OCI-M2 (cell line): ENCODE results near the gene CBX3.
"Not testable (repeated sequence)": the region's sequence is repeated elsewhere in the genome, so short reads cannot be mapped to it uniquely, and the experiment has no call there.

Experiments
- DNase-seq: peaks from one replicate; lab custom pipeline; 2025; ENCODE audit not compliant: unreplicated experiment; lab: John Stamatoyannopoulos, UW

The CBX3 gene

DNA sequence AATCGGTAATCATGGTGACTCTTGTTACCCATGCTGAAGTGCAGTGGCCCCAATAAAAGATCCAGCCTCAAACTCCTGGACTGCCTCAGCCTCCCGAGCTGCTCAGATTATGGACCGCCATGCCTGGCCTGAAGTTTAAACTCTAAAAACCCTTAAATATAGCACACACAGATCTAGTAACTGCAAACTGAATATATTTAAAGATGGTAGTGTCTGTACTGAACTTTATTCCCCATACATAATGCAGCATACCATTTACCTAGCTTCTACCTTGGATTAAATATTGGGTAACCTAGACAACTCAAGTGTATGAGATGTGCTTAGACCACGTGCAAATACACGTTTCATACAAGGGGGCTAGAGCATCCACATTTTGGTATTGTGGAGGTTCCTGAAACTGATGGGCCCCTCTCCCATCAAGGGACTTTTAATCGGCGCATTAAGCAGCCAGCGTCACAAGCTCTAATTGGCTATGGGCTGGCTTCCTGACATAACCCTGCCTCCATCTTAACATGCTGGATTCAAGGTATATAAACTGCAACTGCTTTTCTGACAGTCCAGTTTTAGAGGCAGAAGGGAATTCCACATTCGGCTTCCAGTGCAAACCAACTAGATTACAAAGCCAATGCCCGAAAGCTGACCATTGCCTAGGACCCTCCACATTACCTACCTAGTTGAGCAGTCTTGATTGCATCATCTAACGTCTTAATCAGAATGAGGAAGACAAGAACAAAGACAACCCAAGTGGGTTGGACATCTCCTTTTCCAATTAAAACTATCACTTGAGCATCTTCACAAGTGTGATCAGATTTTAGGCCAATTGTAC, 14.0 kb upstream of the CBX3 start:
- DNase-seq = no peak

DNA sequence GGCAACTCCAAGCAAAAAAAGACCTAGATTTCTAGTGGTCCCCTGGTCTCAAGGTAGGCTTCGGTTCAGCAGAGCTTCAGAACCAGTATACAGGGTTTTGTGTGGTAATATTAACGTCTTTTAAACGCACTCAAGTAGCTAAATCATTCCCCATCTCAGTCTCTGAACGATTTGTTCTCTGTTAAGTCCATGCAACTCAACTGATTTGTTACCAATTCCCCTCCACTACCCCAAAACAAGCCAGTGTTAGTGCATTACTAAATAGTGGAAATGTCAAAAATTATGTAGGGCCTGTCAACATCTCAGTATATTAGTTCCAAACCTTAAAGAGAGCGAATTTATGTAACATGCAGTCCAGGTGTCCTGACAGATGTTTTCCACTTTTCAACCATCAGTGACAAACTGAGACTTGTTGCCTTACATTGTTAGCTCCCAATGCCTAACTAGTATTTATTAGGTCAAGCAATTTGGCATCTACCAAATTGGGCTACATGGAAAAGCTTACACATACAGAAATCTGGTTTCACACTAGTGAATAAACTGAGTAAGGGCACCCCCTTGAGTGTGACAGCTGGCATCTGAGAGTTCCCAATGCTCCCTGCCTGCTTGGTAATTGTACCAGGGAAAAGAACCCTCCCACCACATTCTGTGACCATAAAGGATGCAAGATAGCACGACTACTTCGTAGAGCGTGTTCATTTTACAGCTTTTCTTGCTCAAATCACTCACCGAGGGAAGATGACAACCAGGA, 13.2 kb upstream of the CBX3 start:
- no peak for DNase-seq

DNA sequence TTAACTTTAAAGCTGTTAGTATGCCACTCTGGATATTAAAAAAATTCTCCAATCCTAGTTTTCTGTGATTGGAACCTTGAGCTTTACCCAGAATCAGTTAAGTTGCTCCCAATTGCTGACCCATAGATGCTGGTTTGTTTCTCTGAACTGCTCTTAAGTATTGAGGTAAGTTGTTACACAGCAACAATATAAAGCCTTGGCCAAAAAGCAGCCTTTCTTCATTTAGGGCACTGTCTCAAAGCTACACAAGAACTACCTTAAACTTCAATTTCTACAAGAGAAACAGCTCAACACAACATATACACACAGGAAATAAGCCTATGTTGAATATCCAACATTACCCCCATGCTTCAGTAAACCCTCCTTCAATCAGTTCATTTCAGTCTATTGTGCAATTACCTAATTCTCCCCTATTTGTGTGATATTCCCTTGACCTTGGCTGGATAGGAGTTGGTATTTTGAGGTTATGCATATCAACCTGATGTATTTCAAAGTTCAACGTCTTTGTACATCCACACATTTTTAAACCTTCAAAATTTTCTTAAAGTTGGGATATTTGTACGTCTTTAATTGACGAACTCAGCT, 12.5 kb upstream of the CBX3 start:
- DNase-seq = no peak

DNA sequence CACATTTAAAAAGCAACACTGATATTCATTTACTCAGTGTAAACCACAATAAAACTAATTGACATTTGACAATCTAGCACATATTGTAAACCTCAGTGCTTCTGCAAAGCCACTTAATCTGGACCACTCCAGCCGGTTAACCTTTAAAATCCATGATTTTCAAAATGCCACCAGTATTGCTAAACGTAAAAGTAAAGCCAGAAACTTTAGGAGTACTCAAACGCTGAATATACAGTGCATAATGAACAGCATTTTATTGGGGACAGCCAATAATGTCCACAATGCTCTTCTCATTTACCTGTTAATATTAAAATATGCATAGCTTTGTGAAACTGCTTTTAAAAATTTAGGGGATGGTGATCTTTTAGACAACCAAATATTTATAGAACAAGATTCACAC, 11.8 kb upstream of the CBX3 start:
- DNase-seq = no peak

DNA sequence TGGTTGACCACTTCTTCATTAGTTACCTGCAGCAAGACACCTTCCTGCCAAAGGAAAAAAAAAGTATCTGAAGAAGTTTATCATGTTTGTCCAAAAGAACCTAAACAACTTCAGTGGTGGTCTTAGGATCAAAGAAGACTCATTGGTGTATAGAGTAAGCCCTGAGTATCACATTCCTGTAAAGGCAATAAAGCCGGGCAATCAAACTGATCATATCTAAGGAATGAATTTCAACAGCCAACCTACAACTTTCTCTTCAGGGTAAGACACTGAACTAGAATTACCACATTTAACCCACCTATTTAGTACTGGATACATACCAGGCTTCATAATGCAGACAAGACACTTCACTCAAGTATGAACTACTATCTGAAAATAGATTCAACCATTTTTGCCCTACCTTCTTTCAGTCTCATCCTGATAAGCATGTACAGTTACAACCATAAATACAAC, 11.1 kb upstream of the CBX3 start:
- DNase-seq = no peak

DNA sequence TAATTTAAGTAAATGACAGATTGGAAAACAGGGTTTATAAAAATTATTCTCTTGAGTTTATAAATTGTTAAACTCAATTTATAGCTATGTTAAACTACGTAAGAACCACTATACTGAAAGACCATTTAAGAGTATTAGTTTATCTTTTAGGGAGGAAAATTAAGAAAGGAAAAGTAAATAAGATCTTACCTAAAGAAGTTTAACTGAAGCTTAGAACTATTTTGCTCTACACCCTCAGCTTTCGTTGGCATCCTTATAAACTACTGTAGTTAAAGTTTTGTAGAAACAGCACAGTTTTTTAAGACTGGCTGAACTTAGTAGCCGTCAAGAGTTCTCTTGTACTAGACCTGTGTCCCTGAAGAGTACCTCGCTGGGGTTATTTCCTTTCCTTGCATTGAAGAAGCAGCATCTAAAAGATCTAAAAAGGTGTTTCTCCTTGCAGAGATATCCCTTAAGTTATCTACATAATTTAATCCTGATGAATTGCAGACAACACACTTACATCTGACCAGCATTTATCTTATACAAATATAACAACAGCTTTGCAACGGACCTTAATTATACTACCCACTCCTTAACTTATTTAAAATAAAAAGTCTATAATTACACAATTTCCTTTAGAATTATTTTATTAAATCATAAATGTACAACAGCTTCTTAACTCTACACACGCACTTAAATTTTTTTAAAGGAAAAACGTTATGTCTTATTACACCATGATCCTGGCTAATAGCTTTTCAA, 10.1 kb upstream of the CBX3 start:
- DNase-seq = no peak

DNA sequence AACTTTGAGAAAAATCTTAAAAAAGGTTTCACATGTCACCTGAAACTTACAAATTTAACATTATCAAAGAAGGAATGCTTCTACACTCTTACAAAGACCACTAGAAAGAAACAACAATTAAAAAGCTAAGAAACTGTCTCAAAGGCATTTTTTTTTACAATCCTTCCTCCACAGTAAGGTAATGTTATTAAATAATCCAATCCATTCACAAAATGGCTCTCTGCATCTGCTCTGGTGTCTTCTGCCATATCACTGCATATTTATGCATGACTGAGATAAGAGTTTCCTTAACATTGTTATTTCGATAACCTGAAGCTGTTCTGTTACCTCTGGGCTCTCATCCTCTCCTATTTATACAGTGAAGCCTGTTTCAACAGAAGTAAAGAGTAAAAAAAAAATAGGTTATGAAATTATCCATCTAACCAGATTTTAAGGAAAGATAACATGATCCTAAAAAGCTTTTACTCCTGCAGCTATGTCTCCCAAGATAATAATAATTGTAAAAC, 9.5 kb upstream of the CBX3 start:
- no peak for DNase-seq

DNA sequence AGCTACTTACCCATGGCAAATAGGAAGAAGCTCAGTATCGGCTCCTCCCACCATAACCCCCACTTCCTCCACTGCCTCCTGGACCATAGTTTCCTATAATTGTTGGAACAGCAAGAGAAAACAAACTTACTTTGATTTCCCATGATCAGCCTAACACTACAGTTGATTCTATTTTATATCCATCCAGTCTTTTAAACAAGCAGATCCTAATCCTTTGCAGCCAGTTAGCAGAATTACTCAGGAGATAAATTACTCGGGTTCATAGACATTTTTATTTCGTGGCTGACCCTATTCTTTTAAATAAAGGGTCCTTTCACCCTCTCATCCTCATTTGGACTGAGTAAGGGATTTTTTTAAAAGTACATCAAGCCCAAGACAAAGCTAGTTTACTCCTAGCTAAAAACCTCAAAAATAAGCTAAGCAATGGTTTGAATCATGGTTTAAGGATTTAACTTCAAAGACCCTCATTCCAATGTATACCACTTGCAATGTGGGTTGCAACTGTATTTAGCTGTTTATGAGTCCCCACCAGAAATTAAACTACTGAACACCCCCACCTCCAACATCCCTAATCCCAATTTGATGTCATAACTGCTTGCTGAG, 9.0 kb upstream of the CBX3 start:
- DNase-seq = no peak

DNA sequence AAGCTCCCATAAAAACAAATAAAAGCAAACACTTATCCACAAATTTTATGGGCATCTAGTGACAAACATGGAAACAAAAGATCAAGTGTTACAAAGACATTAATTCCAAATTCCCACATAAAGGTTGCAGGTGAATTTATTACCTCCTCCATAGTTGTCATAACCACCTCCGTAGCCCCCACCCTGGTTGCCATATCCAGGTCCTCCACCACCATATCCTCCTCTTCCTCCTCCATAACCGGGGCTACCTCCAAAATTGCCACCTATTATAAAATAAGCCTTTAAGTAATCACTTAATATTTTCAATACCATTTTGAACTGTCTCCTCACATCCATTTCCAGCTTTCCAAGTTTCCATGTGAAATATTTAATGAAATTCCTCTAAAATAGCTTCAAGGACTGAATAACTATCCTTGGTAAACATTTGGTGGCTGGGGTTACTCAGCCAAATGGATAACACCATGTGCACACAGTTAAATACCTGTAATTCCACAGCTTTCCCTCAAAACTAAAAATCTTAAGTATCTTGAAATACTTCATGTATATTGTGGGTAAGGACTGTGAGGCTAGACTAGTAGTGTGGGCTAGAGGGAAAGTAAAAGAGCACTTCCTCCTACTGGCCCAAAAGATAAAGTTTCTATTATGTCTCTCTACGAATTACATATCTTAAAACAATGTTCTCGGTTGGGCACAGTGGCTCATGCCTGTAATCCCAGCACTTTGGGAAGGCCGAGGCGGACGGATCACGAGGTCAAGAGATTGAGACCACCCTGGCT, 7.9 kb upstream of the CBX3 start:
- no peak for DNase-seq

DNA sequence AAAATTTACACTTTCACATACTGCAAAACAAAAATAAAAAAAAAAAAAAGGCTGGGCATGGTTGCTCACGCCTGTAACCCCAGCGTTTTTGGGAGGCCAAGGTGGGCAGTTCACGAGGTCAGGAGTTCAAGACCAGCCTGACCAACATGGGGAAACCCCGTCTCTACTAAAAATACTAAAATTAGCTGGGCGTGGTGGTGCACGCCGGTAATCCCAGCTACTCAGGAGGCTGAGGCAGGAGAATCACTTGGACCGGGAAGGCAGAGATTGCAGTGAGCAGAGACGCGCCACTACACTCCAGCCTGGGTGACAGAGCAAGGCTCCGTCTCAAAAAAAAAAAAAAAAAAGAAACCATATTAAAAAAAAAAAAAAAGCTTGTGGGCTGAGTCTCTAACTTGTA, 6.8 kb upstream of the CBX3 start:
- not testable (repeated sequence) for DNase-seq

DNA sequence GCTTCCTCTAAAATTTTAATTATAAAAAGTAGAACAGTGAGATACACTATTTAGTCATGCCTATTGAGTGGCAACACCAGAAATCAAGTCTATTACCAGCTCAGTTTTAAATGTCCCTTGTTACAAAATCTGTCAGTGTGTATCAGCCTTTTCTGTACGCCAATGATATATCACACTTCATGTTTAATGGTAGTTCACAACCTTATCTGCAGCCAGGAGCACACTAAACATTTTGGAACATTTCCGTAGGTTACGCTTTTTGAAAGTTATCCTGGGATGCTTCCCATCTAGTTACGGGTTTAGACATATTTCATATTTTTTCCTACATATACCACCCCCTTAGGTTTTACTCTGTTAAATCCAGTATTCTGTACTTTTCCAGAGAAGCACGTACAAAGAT, 6.4 kb upstream of the CBX3 start:
- DNase-seq = no peak

DNA sequence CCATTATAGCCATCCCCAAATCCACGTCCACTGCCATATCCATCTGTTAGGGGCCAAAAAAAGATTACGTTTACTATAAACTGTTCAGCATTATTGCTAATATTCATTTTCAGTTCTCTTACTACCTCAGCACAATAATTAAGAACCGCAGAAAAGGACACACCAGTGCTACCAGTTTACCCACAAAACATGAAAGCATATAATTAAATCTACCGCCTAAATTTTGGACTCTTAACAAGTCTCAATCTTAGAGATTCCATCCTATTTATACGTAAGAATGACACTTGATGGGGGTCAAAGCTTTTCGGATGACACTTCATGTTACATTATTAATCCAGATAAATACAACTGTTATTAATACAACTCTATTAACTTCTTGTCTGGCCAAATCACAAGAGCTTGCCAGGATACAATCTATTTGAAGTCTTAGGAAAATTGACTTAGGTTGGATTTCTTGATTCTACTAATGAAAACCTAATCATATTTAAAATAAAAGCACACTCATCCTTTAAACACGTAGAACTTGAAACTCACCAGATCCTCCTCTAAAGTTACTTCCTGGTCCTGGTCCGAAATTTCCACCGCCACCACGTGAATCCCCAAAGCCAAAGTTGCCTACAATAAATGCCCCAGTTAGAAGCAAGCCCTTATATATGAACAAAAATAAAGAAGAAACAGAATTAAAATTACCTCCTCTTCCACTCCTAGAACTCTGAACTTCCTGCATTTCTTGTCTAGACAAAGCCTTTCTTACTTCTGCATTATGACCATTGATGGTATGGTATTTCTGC, 5.5 kb upstream of the CBX3 start:
- no peak for DNase-seq

DNA sequence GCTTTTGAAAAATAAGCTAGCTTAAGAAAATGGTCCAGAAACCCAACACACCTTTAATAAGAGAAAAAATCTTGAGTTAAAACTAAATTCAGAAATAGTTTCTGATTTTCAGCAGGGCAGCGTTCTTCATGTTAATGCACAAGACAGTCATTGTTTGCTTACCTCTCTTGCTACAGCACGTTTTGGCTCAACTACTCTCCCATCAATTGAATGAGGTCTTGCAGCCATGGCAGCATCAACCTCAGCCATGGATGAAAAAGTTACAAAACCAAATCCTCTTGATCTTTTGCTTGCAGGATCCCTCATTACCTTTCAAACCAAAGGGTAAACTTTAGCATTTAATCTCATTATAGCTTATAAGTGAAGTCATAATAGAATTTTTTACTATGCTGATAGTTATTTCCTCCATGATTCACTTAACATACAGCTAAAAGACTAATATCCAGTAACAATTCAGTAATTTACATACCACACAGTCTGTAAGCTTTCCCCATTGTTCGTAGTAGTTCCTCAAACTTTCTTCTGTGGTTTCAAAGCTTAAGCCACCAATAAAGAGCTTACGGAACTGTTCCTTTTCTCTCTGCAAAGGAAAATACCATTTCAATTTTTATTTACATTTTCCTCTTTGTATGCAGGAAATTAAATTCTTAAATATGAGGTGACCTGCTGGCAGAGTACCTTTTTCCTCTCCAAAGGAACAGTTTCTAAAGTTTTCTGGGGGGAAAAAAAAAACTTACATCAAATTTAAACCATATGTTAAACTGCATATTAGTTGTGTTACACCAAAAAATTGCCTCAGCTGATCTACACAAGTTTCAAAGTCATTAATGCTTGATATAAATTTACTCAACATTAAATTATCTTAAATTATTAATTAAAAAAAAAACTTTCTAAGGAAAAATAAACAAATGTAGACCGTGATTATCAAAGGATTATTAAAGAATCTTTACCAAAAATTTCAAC, 4.1 kb upstream of the CBX3 start:
- no peak for DNase-seq

DNA sequence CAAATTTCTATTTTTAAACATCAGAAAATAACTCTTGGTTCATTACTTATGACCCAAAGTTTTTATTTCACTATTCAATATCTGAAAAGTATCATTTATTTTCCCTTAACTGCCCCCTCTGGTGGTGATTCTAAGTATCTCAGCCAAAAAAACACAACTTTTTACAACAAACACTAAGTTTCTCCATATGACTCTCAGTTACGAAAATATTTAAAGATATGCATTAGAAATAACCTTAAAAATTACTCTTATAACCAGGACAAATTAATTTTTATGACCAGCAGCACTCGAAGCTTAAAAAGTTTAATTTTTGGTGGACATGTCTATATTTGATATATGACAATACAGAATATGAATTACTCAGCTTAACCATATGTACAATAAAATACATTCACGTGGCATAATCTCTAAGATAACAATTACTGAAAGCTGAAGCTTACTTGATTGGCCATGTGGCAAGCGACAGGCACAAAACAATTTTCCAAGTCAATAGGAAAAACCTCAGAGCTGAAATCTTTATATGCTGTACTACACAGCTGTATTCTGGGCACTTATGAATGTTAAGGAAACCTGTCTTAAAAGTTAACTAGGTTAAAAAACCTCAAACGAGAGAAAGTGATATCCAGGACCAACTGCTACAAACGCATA, 3.3 kb upstream of the CBX3 start:
- no peak for DNase-seq

DNA sequence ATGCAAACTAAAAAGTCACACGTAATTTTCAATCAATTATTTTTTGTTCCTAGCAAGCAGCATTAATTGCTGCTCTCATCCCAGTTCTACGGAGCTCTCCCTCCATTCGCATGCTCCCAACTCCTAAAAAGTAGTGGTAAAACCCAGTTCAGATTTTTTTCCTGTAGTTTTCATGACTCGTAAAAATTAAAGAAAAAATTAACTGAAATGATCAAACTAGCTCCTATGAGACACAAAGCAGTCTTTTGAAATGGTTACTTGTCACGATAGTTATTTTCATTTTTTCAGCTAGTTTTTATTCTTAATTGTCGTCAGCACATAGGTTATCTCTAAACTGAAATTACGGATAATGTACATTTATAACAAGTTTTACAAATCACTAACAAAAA, 2.8 kb upstream of the CBX3 start:
- DNase-seq = no peak

DNA sequence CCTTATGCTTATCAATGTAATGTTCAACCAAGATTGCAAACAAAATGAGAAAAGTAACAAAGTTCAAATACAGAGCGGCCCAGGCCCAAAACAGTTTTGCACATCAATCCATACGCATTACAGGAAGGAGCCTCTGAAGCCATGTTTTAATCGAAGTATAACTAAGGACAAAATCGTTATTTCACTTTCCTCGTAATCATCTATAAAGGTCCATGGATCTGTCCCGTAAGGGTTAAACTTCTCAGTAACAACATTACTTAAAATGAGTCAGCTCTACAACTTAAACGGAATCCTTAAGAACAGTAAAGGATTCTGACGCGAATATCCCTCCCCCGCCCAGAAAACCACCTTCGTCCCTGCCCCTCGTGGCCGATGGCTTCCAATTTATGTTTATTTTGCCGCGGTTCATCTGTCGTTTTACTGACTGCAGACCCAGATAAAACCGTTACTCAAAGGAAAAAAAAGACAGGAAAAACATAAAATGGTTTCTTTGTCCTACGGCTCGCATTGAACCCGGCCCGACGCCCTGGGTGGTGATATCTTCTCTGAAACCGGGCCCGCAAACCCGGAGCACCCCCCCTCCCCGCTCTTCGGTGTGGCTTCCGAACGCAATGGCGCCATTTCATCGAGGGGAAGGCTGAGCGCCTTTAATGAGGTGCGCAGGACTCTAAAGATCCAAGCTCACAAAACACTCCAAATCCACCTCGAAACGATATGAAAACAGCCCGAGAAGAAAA, 2.1 kb upstream of the CBX3 start:
- DNase-seq = no peak

DNA sequence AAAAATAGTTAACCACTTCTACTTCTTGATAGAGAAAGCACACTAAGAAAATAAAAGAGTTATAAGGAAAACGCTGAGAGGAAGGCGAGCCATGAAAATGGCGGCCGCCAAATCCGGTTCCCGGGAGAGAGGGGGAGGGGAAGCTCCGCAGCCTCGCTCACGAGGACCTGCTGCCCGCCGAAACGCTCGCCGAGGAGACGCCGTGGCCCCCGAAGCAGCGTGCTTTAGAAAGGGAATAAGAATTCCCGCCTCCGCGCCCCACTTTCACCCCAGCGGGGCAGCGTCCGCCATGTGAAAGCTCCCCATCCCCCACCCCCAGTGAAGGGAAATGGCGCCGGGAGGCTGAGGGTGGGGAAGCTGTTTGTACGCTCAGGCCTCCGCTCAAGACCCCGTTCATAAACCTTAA, 1.5 kb upstream of the CBX3 start:
- no peak for DNase-seq
